Gastroesophageal sphincter (tissue), 4 donors: ENCODE results near the gene PDCD4. TPM values are rescaled to one million over a fixed set of nuclear protein-coding genes. Genes with fewer than 3 reads are reported as not detected.
A peak's percentile ranks its signal among the peaks of the same experiment; 100 is the strongest.

Experiments used
- ATAC-seq: fragments of 150-250 bp; one replicate; pipeline ENCODE4 v1.9.1; 2016; ENCODE audit warnings: mild to moderate bottlenecking, moderate library complexity
- H3K27ac ChIP-seq, 4 donors: fragments of 200-600 bp; sonication (generic) in 3 of 4; 1 replicate in 3 of 4; 2 replicates in 1 of 4; pipeline ENCODE4 v1.5.1; 2016 to 2019
- H3K27me3 ChIP-seq: fragments of 200-600 bp; sonication (generic); one replicate; pipeline ENCODE4 v1.5.1; 2019
- H3K36me3 ChIP-seq, 2 donors: fragments of 200-600 bp; sonication (generic); one replicate each; pipeline ENCODE4 v1.5.1; 2019; ENCODE audit warnings: control low read depth in 1 of 2
- H3K4me1 ChIP-seq, 3 donors: fragments of 200-600 bp; sonication (generic); 1 replicate in 2 of 3; 2 replicates in 1 of 3; pipeline ENCODE4 v1.5.1; 2016 to 2019; ENCODE audit warnings: control low read depth in 2 of 3
- H3K4me3 ChIP-seq, 2 donors: fragments of 200-600 bp; sonication (generic); one replicate each; pipeline ENCODE4 v1.5.1; 2019; ENCODE audit warnings: mild to moderate bottlenecking in 1 of 2, moderate library complexity in 1 of 2
- H3K9me3 ChIP-seq, 3 donors: fragments of 200-600 bp; sonication (generic); one replicate each; pipeline ENCODE4 v1.5.1; 2017 to 2019; ENCODE audit warnings: control low read depth in 2 of 3
- EP300 ChIP-seq: sonication (generic); formaldehyde crosslinking; IDR thresholded peaks from one replicate; pipeline ENCODE4 v1.6.1; 2017; ENCODE audit warnings: antibody characterized with exemption, mild to moderate bottlenecking
- POLR2A ChIP-seq, 2 donors: fragments of 450-650 bp; IDR thresholded peaks; one replicate each; pipeline ENCODE4 v1.6.1; 2017; ENCODE audit warnings: antibody characterized with exemption in 2 of 2, mild to moderate bottlenecking in 2 of 2, moderate library complexity in 1 of 2
- POLR2AphosphoS5 ChIP-seq: sonication (generic); formaldehyde crosslinking; IDR thresholded peaks from one replicate; pipeline ENCODE4 v1.6.1; 2017; ENCODE audit warnings: antibody characterized with exemption
- WGBS, 2 donors: methylation state at CpG; one replicate each; pipeline ENCODE4 v1.1.5; 2018; ENCODE audit warnings: low coverage in 1 of 2; 5-methylcytosine and 5-hydroxymethylcytosine counted together
- total RNA-seq, 4 donors: library from RNA; depleted of rRNA; stranded (reverse); fragments of >200 nt; gene quantifications; one replicate each; pipeline ENCODE4 v1.1.0, GENCODE V29; 2016
- TF ChIP-seq, protein P1 (sequence below), 4 experiments: fragments of 200-600 bp in 2 of 4; fragments of 450-650 bp in 2 of 4; sonication (generic) in 1 of 4; IDR thresholded peaks; one replicate each; pipeline ENCODE4 v1.5.1; 2017 to 2019; ENCODE audit warnings: antibody characterized with exemption in 4 of 4, mild to moderate bottlenecking in 2 of 4, moderate library complexity in 2 of 4

The PDCD4 gene
- total RNA-seq, 4 donors from 2014 or later = 69.1 to 74.6 (median 72.2) TPM

DNA sequence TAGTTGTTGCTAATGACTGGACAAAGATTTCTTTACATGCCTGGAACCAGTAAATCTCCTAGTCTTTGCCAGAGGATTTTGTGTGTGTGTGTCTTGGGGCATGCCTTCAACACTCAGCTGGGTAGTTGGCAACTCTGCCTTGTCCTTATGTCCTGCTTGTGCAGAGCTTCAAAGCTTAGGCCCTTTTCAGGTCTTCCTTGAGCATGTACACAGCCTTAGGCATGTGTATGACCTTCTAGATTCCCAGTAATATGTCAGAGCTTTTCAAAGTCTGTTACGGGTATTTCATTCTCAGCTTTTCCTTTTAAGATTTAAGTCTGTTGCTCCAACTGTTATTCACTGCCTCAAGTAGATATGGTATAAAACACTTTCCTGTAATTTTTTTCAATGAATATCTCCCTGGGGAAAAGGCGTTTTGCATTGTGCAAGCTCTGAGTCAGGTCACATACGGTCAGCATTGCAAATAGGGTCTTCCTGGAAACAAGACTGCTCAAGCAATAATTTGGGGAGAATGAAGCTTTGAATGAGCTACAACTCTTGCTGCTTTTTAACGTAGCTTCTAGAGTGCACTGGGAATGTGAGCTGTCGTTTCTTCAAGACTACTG, 73.2 kb downstream of the PDCD4 start:
- H3K4me1 ChIP-seq = peaks cover 0 to 22% (median 5%) of the 10 kb centered on the region in 3 donors
- TF ChIP-seq, protein P1, sequence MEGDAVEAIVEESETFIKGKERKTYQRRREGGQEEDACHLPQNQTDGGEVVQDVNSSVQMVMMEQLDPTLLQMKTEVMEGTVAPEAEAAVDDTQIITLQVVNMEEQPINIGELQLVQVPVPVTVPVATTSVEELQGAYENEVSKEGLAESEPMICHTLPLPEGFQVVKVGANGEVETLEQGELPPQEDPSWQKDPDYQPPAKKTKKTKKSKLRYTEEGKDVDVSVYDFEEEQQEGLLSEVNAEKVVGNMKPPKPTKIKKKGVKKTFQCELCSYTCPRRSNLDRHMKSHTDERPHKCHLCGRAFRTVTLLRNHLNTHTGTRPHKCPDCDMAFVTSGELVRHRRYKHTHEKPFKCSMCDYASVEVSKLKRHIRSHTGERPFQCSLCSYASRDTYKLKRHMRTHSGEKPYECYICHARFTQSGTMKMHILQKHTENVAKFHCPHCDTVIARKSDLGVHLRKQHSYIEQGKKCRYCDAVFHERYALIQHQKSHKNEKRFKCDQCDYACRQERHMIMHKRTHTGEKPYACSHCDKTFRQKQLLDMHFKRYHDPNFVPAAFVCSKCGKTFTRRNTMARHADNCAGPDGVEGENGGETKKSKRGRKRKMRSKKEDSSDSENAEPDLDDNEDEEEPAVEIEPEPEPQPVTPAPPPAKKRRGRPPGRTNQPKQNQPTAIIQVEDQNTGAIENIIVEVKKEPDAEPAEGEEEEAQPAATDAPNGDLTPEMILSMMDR (IDR thresholded peaks at IDR 0.05) = no peak
- TF ChIP-seq POLR2AphosphoS5 = peak; percentile 36
- H3K9me3 ChIP-seq = no peaks in the 10 kb centered on the region
- no peak overlapping the region for H3K4me3 ChIP-seq
- peak; percentile 41 for ATAC-seq
- peaks cover 2 to 11% of the 10 kb centered on the region in 2 donors for H3K36me3 ChIP-seq
- no peak overlapping the region for H3K27ac ChIP-seq
- no peaks in the 10 kb centered on the region for H3K27me3 ChIP-seq
- WGBS, 2 donors = 58 to 72% methylated on average over 5 of the region's 5 CpGs

- H3K4me1 ChIP-seq = peaks cover 0 to 22% (median 5%) of the 10 kb centered on the region in 3 donors
- 67 to 88% methylated on average over 1 of the region's 1 CpG for WGBS, 2 donors
- no peak for TF ChIP-seq POLR2A (IDR thresholded peaks at IDR 0.05)
- TF ChIP-seq, protein P1 (IDR thresholded peaks at IDR 0.05) = no peak
- TF ChIP-seq EP300 = no peak
- TF ChIP-seq POLR2AphosphoS5 = no peak
Measured at GRCh38 chr10:110946496-110946895, 74.8 kb downstream of the PDCD4 start.

DNA sequence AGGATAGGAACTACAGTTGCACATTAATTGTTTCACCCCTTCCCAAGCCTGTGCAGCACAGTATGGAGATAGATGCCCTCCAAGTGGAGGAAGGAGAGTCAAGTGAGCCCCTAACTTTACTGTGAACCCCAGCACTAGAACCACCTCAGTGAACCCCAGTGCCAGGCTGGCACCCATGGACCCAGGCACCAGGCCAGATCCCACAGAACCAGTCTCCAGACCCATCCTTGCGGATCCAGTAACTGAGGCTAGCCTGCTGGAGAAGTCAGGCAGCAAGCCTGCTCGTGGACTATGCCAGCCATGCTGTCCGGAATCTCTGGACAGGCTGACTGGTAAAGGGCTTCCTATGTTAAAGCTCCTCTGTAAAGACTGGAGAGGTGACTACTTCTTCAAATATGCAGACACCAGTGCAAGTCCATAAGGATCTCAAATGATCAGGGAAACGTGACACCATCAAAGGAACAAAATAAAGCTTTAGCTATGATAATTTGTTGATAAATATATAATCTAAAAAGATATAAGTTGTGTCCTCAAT, 75.4 kb downstream of the PDCD4 start:
- H3K36me3 ChIP-seq = peaks cover 2 to 8% of the 10 kb centered on the region in 2 donors
- H3K4me3 ChIP-seq = no peak overlapping the region
- H3K27ac ChIP-seq = no peak overlapping the region
- TF ChIP-seq POLR2AphosphoS5 = no peak
- no peak for TF ChIP-seq EP300
- TF ChIP-seq, protein P1 (IDR thresholded peaks at IDR 0.05) = no peak
- TF ChIP-seq POLR2A (IDR thresholded peaks at IDR 0.05) = no peak
- H3K9me3 ChIP-seq = no peaks in the 10 kb centered on the region
- H3K27me3 ChIP-seq = no peaks in the 10 kb centered on the region
- H3K4me1 ChIP-seq = peaks cover 0 to 22% (median 5%) of the 10 kb centered on the region in 3 donors
- WGBS, 2 donors = 43 to 85% methylated on average over 2 of the region's 4 CpGs
- ATAC-seq = no peak

More at GRCh38 chr10:110946496-110946895, 74.8 kb downstream of the PDCD4 start:
- Histone ChIP-seq H3K27me3 (no peaks in the 10 kb centered on the region), H3K36me3 (peaks cover 2 to 9% of the 10 kb centered on the region in 2 donors), H3K9me3 (no peaks in the 10 kb centered on the region), H3K4me3 (no peak overlapping the region), H3K27ac (no peak overlapping the region)
- no peak for ATAC-seq

Other genes starting within 250 kb of the PDCD4 start
- gene RBM20, start 227.6 kb upstream of the PDCD4 start, total RNA-seq = 1 to 10 TPM in 3 of 4 donors, under 1 TPM in 1; 0.62 to 7.4 (median 3.9) TPM
- 10 to 100 TPM; 27.1 to 40.2 (median 28.7) TPM for gene BBIP1, start 47.3 kb downstream of the PDCD4 start, total RNA-seq
- 10 to 100 TPM; 50.5 to 66.0 (median 58.4) TPM for gene SHOC2, start 47.7 kb downstream of the PDCD4 start, total RNA-seq
- gene ADRA2A, start 205.1 kb downstream of the PDCD4 start, total RNA-seq = 1 to 10 TPM in 3 of 4 donors, under 1 TPM in 1; 0.62 to 2.7 (median 1.6) TPM